Osteocyte (in vitro differentiated cells): ENCODE data around the gene CHRDL2. TPM values are rescaled to one million over a fixed set of nuclear protein-coding genes. Genes with fewer than 3 reads are reported as not detected.

Experiments
- DNase-seq: peaks from one replicate; pipeline ENCODE4 v3.0.0; 2021; ENCODE audit warnings: mixed read lengths; ENCODE audit not compliant: unreplicated experiment; ENCODE audit errors: extremely low spot score
- H3K27ac Mint-ChIP-seq: one replicate; pipeline ENCODE4 v1.8.0; 2021; ENCODE audit warnings: mild to moderate bottlenecking, mixed read lengths; ENCODE audit not compliant: unreplicated experiment
- H3K27me3 Mint-ChIP-seq: one replicate; pipeline ENCODE4 v1.8.0; 2021; ENCODE audit warnings: mixed read lengths; ENCODE audit not compliant: unreplicated experiment
- H3K36me3 Mint-ChIP-seq: one replicate; pipeline ENCODE4 v1.8.0; 2021; ENCODE audit warnings: mixed read lengths; ENCODE audit not compliant: unreplicated experiment
- H3K4me1 Mint-ChIP-seq: one replicate; pipeline ENCODE4 v1.8.0; 2021; ENCODE audit warnings: mixed read lengths; ENCODE audit not compliant: unreplicated experiment
- H3K4me3 Mint-ChIP-seq: one replicate; pipeline ENCODE4 v1.8.0; 2021; ENCODE audit warnings: mild to moderate bottlenecking, moderate library complexity, mixed read lengths; ENCODE audit not compliant: unreplicated experiment
- H3K9me3 Mint-ChIP-seq: one replicate; pipeline ENCODE4 v1.8.0; 2021; ENCODE audit warnings: mixed read lengths; ENCODE audit not compliant: unreplicated experiment
- CTCF ChIP-seq: fragments of 200-600 bp; sonication (generic); IDR thresholded peaks from 2 replicates; pipeline ENCODE4 v1.5.0; 2021; ENCODE audit warnings: antibody characterized with exemption, mild to moderate bottlenecking, moderate library complexity
- long read RNA-seq: library from polyadenylated mRNA; unstranded; transcript quantifications from one replicate; pipeline ENCODE4 v2.0.0, GENCODE V29; 2021
- total RNA-seq: library from RNA; stranded (reverse); gene quantifications from 2 replicates; pipeline ENCODE4 v1.2.1, GENCODE V29; 2021

CHRDL2 gene, protein sequence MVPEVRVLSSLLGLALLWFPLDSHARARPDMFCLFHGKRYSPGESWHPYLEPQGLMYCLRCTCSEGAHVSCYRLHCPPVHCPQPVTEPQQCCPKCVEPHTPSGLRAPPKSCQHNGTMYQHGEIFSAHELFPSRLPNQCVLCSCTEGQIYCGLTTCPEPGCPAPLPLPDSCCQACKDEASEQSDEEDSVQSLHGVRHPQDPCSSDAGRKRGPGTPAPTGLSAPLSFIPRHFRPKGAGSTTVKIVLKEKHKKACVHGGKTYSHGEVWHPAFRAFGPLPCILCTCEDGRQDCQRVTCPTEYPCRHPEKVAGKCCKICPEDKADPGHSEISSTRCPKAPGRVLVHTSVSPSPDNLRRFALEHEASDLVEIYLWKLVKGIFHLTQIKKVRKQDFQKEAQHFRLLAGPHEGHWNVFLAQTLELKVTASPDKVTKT
- not detected in 2 replicates for total RNA-seq
- long read RNA-seq: 0 reads

DNA sequence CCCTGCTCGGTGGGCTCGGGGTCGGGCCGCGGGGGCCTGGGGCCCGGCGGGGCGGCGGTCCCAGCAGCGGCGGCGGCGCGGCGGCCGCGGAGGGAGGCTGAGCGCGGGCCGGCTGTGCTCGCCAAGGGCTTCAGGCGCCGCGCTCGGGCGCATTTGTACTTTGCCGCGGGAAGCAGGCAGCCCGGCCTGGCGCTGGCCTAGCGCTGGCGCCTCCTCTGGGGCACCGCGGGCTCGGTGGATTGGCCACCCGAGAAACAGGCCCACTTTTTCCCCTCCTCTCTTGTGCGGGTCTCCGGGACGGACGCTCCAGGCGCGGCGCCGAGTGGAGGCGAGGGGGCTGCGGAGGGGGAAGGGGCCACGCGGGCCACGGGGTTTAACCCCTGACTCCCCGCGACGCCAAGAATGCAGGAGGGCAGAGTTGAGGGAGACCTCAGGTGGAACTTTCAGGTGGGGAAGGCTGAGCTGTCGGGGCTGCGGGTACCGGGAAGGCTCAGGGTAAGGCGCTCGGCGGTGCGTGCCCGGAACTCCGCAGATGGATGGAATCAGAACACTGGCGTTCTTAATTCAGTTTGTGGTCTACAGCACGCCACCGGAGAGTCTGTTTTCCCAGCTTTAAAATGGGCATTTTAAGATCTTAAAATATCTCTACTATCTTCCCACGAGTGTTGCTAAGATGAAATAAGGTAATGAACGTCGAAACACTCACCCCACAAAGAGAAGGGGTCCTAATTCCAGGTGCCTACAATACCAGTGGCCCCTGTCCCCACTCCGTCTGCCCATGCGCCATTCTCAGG lies at the start of gene CHRDL2:
TSS of gene CHRDL2 (minus strand) at position 126 of the 794 bp plus-strand sequence. CDS start 538 bp downstream, outside the sequence.
- no peak within 1 kb of the TSS for H3K27ac Mint-ChIP-seq
- H3K4me3 Mint-ChIP-seq: peak within 1 kb of the TSS; percentile 66
- H3K9me3 Mint-ChIP-seq: no peaks in the 10 kb centered on the region
- no peak for TF ChIP-seq CTCF
- no peaks in the 10 kb centered on the region for H3K36me3 Mint-ChIP-seq
- H3K27me3 Mint-ChIP-seq: peaks cover 71% of the 10 kb centered on the region
- DNase-seq: no peak
- peaks cover 5% of the 10 kb centered on the region for H3K4me1 Mint-ChIP-seq

- H3K4me1 Mint-ChIP-seq: peaks cover 19% of the 10 kb centered on the region
- H3K36me3 Mint-ChIP-seq: no peaks in the 10 kb centered on the region
- H3K4me3 Mint-ChIP-seq: no peak overlapping the region
- H3K27ac Mint-ChIP-seq: no peak overlapping the region
- no peak for TF ChIP-seq CTCF
- no peaks in the 10 kb centered on the region for H3K27me3 Mint-ChIP-seq
- H3K9me3 Mint-ChIP-seq: no peaks in the 10 kb centered on the region
- DNase-seq: no peak
Observed at GRCh38 chr11:74780248-74781005, 49.2 kb upstream of the CHRDL2 start.

- Mint-ChIP-seq H3K9me3 (no peaks in the 10 kb centered on the region), H3K4me3 (no peak overlapping the region), H3K36me3 (no peaks in the 10 kb centered on the region), H3K27ac (no peak overlapping the region), H3K4me1 (peaks cover 28% of the 10 kb centered on the region), H3K27me3 (no peaks in the 10 kb centered on the region)
- no peak for TF ChIP-seq CTCF
- no peak for DNase-seq
Observed at GRCh38 chr11:74778581-74778980, 47.4 kb upstream of the CHRDL2 start.

DNA sequence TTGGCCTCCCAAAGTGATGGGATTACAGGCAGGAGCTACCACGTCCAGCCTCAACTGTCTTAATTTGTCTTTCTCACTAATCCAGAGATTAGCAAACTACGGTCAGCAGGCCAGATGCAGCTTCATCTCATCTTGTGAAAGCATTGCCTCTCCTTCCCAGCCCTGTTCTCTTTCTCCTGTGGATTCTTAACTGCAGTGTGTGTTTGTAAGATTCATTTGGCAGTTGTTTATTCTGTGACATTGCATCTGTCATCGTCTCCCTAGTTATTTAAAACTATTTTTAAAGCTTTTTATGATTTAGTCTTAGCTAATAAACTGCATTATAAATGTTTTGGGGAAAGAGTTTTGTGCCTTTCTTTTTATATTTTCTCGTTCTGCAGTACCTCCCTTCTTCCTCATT lies 46.7 kb upstream of the CHRDL2 start:
- peaks cover 29% of the 10 kb centered on the region for H3K4me1 Mint-ChIP-seq
- no peak for TF ChIP-seq CTCF
- no peaks in the 10 kb centered on the region for H3K9me3 Mint-ChIP-seq

More for the DNA sequence above, 46.7 kb upstream of the CHRDL2 start:
- Mint-ChIP-seq H3K27ac (no peak overlapping the region), H3K27me3 (no peaks in the 10 kb centered on the region), H3K4me3 (no peak overlapping the region), H3K36me3 (no peaks in the 10 kb centered on the region)
- DNase-seq: no peak
